Measurements from ENCODE around the gene ATRIP.

- TF ChIP-seq CTCF (IDR thresholded peaks at IDR 0.05) (no peak), POLR2AphosphoS5 (IDR thresholded peaks at IDR 0.05; ENCODE audit: low read depth, low read length) (no peak)
- TF ChIP-seq, protein P1, sequence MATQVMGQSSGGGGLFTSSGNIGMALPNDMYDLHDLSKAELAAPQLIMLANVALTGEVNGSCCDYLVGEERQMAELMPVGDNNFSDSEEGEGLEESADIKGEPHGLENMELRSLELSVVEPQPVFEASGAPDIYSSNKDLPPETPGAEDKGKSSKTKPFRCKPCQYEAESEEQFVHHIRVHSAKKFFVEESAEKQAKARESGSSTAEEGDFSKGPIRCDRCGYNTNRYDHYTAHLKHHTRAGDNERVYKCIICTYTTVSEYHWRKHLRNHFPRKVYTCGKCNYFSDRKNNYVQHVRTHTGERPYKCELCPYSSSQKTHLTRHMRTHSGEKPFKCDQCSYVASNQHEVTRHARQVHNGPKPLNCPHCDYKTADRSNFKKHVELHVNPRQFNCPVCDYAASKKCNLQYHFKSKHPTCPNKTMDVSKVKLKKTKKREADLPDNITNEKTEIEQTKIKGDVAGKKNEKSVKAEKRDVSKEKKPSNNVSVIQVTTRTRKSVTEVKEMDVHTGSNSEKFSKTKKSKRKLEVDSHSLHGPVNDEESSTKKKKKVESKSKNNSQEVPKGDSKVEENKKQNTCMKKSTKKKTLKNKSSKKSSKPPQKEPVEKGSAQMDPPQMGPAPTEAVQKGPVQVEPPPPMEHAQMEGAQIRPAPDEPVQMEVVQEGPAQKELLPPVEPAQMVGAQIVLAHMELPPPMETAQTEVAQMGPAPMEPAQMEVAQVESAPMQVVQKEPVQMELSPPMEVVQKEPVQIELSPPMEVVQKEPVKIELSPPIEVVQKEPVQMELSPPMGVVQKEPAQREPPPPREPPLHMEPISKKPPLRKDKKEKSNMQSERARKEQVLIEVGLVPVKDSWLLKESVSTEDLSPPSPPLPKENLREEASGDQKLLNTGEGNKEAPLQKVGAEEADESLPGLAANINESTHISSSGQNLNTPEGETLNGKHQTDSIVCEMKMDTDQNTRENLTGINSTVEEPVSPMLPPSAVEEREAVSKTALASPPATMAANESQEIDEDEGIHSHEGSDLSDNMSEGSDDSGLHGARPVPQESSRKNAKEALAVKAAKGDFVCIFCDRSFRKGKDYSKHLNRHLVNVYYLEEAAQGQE (IDR thresholded peaks at IDR 0.05; ENCODE audit: insufficient read depth in 1 of 2, low read depth in 2 of 2, low read length in 1 of 2) = no peak
Observed at GRCh38 chr3:48436855-48437254, 9.7 kb upstream of the ATRIP start.

All from Panc1 (cell line).